Measurements from ENCODE around the gene MET.

Gene MET

DNA sequence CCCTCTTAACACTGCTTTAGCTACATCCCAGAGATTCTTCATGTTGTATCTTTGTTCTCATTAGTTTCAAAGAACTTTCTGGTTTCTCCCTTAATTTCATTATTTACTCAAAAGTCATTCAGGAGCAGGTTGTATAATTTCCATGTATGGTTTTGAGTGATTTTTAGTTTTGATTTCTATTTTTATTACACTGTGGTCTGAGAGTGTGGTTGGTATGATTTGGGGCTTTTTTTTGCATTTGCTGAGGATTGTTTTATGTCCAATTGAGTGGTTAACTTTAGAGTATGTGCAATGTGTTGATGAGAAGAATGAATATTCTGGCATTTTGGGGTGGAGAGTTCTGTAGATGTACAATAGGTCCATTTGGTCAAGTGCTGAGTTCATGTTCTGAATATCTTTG, 152.5 kb downstream of the MET start:
- TF ChIP-seq CTCF (conservative IDR thresholded peaks at IDR 0.05; ENCODE audit: low read depth, low read length) = no peak
- H4K20me1 ChIP-seq (ENCODE audit: insufficient read depth) = no peaks in the 10 kb centered on the region
- no peak overlapping the region for H2AFZ ChIP-seq (ENCODE audit: low read depth)
- H3K4me1 ChIP-seq (ENCODE audit: low read depth, poor library complexity, severe bottlenecking) = peaks cover 10% of the 10 kb centered on the region
- H3K36me3 ChIP-seq (ENCODE audit: insufficient read depth) = no peaks in the 10 kb centered on the region
- no peaks in the 10 kb centered on the region for H3K27me3 ChIP-seq (ENCODE audit: insufficient read depth, low read depth)
- H3K79me2 ChIP-seq (ENCODE audit: insufficient read depth, low read depth) = no peaks in the 10 kb centered on the region
- no peak overlapping the region for H3K9ac ChIP-seq
- no peak overlapping the region for H3K4me2 ChIP-seq
- no peak overlapping the region for H3K4me3 ChIP-seq (IDR thresholded peaks at IDR 0.05; ENCODE audit: insufficient read depth, low read depth, low read length)
- H3K27ac ChIP-seq = no peak overlapping the region

GRCh38 chr7:116828281-116828680, 156.3 kb downstream of the MET start:
- H3K36me3 ChIP-seq (ENCODE audit: insufficient read depth) = no peaks in the 10 kb centered on the region
- no peak overlapping the region for H3K9ac ChIP-seq
- no peak overlapping the region for H3K4me3 ChIP-seq (IDR thresholded peaks at IDR 0.05; ENCODE audit: insufficient read depth, low read depth, low read length)
- H2AFZ ChIP-seq (ENCODE audit: low read depth) = no peak overlapping the region
- H3K4me1 ChIP-seq (ENCODE audit: low read depth, poor library complexity, severe bottlenecking) = peaks cover 10% of the 10 kb centered on the region
- H3K4me2 ChIP-seq = no peak overlapping the region
- H3K79me2 ChIP-seq (ENCODE audit: insufficient read depth, low read depth) = no peaks in the 10 kb centered on the region
- no peaks in the 10 kb centered on the region for H3K27me3 ChIP-seq (ENCODE audit: insufficient read depth, low read depth)
- no peak overlapping the region for H3K27ac ChIP-seq
- no peak for TF ChIP-seq CTCF (conservative IDR thresholded peaks at IDR 0.05; ENCODE audit: low read depth, low read length)
- H4K20me1 ChIP-seq (ENCODE audit: insufficient read depth) = no peaks in the 10 kb centered on the region

DNA sequence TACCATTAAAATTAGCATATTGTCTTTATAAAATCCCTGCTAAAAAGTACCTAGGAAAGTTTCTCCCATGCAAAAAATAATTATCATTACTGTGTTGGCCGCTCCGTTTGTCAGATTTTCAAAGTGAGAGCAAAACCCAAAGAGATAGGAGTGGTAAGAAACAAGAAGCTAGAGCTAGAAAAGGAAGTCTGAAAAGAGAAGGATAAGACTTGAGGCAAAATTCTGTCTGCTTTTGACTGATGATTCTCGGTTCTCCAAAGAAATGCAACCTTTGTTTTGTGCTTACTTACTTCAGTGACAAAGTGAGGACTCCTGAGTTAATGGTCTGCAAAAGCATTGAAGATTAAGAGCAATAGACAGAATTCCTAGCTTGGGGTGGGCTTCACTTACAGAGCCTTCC, 157.0 kb downstream of the MET start:
- peaks cover 10% of the 10 kb centered on the region for H3K4me1 ChIP-seq (ENCODE audit: low read depth, poor library complexity, severe bottlenecking)
- no peaks in the 10 kb centered on the region for H3K27me3 ChIP-seq (ENCODE audit: insufficient read depth, low read depth)
- no peak overlapping the region for H3K27ac ChIP-seq
- H2AFZ ChIP-seq (ENCODE audit: low read depth) = no peak overlapping the region
- H3K4me2 ChIP-seq = no peak overlapping the region
- TF ChIP-seq CTCF (conservative IDR thresholded peaks at IDR 0.05; ENCODE audit: low read depth, low read length) = no peak
- H4K20me1 ChIP-seq (ENCODE audit: insufficient read depth) = no peaks in the 10 kb centered on the region
- H3K4me3 ChIP-seq (IDR thresholded peaks at IDR 0.05; ENCODE audit: insufficient read depth, low read depth, low read length) = no peak overlapping the region
- H3K9ac ChIP-seq = no peak overlapping the region
- H3K79me2 ChIP-seq (ENCODE audit: insufficient read depth, low read depth) = no peaks in the 10 kb centered on the region
- H3K36me3 ChIP-seq (ENCODE audit: insufficient read depth) = no peaks in the 10 kb centered on the region

DNA sequence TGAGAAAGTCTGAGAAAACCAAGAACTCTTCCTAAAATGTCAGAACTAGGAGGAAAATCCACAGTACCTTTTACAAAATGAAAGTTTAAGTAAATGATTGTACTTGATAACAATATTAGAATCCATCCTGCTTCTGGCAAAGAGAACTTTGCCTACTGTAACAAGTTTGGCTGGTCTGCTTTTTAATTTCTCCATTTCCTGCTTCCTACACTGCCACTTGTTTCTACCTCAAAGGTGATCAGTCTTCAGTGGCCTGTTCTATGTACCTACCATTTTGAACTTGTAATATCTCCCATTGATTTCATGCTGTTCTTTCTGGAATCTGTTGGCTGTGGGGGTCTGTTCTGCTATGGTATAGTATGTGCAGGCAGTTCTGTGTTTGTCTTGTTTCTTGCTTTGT, 157.5 kb downstream of the MET start:
- H3K4me1 ChIP-seq (ENCODE audit: low read depth, poor library complexity, severe bottlenecking) = peaks cover 6% of the 10 kb centered on the region
- H4K20me1 ChIP-seq (ENCODE audit: insufficient read depth) = no peaks in the 10 kb centered on the region
- no peaks in the 10 kb centered on the region for H3K36me3 ChIP-seq (ENCODE audit: insufficient read depth)
- H3K4me3 ChIP-seq (IDR thresholded peaks at IDR 0.05; ENCODE audit: insufficient read depth, low read depth, low read length) = no peak overlapping the region
- H3K27ac ChIP-seq = no peak overlapping the region
- TF ChIP-seq CTCF (conservative IDR thresholded peaks at IDR 0.05; ENCODE audit: low read depth, low read length) = no peak
- no peaks in the 10 kb centered on the region for H3K27me3 ChIP-seq (ENCODE audit: insufficient read depth, low read depth)
- no peak overlapping the region for H3K9ac ChIP-seq
- H3K4me2 ChIP-seq = no peak overlapping the region
- H2AFZ ChIP-seq (ENCODE audit: low read depth) = no peak overlapping the region
- H3K79me2 ChIP-seq (ENCODE audit: insufficient read depth, low read depth) = no peaks in the 10 kb centered on the region

- no peak for TF ChIP-seq CTCF (conservative IDR thresholded peaks at IDR 0.05; ENCODE audit: low read depth, low read length)
- H3K4me3 ChIP-seq (IDR thresholded peaks at IDR 0.05; ENCODE audit: insufficient read depth, low read depth, low read length) = no peak overlapping the region
- no peak overlapping the region for H3K9ac ChIP-seq
- H3K27ac ChIP-seq = no peak overlapping the region
- no peaks in the 10 kb centered on the region for H3K4me1 ChIP-seq (ENCODE audit: low read depth, poor library complexity, severe bottlenecking)
- H3K4me2 ChIP-seq = no peak overlapping the region
- no peaks in the 10 kb centered on the region for H3K27me3 ChIP-seq (ENCODE audit: insufficient read depth, low read depth)
- H2AFZ ChIP-seq (ENCODE audit: low read depth) = no peak overlapping the region
- H3K36me3 ChIP-seq (ENCODE audit: insufficient read depth) = no peaks in the 10 kb centered on the region
- no peaks in the 10 kb centered on the region for H4K20me1 ChIP-seq (ENCODE audit: insufficient read depth)
- no peaks in the 10 kb centered on the region for H3K79me2 ChIP-seq (ENCODE audit: insufficient read depth, low read depth)
These were observed 160.7 kb downstream of the MET start for GRCh38 chr7:116832692-116833091.

Data from KMS-11 (cell line).